Stomach (tissue), 19 donors: Measurements from ENCODE around the gene NMRAL1. TPM values are rescaled to one million over a fixed set of nuclear protein-coding genes. Genes with fewer than 3 reads are reported as not detected.

Experiments used
- DNase-seq, 2 donors: peaks; one replicate each; pipeline versions ENCODE4 v3.0.0 to v3.0.0-alpha.2; 2013 to 2019
- H3K27ac ChIP-seq, 5 donors: fragments of 200-600 bp in 4 of 5; sonication (generic) in 4 of 5; one replicate each; pipeline ENCODE4 v1.5.1; 2013 to 2019; ENCODE audit warnings: mild to moderate bottlenecking in 1 of 5, moderate library complexity in 1 of 5
- H3K27me3 ChIP-seq, 3 donors: fragments of 200-600 bp; sonication (generic); one replicate each; pipeline ENCODE4 v1.5.1; 2017 to 2019; ENCODE audit warnings: mixed run types in 1 of 3
- H3K36me3 ChIP-seq, 4 donors: fragments of 200-600 bp; sonication (generic); 1 replicate in 3 of 4; 2 replicates in 1 of 4; pipeline ENCODE4 v1.5.1; 2016 to 2019
- H3K4me1 ChIP-seq, 4 donors: fragments of 200-600 bp; sonication (generic); one replicate each; pipeline ENCODE4 v1.5.1; 2016 to 2019
- H3K4me3 ChIP-seq, 4 donors: fragments of 200-600 bp; sonication (generic) in 3 of 4; one replicate each; pipeline ENCODE4 v1.5.1; 2016 to 2019; ENCODE audit warnings: mild to moderate bottlenecking in 1 of 4
- H3K9me3 ChIP-seq, 4 donors: fragments of 200-600 bp; sonication (generic); one replicate each; pipeline ENCODE4 v1.5.1; 2016 to 2019
- CTCF ChIP-seq, 7 experiments: fragments of 450-650 bp in 4 of 7; fragments of 200-600 bp in 3 of 7; sonication (generic) in 3 of 7; IDR thresholded peaks; one replicate each; pipeline ENCODE4 v1.5.1; 2016 to 2019; ENCODE audit warnings: antibody characterized with exemption in 7 of 7, control low read depth in 2 of 7, mild to moderate bottlenecking in 1 of 7
- EP300 ChIP-seq: sonication (generic); formaldehyde crosslinking; IDR thresholded peaks from one replicate; pipeline ENCODE4 v1.6.1; 2017; ENCODE audit warnings: antibody characterized with exemption
- POLR2A ChIP-seq, 4 donors: fragments of 450-650 bp; IDR thresholded peaks; one replicate each; pipeline ENCODE4 v1.6.1; 2016; ENCODE audit warnings: antibody characterized with exemption in 4 of 4, control low read depth in 2 of 4, mild to moderate bottlenecking in 1 of 4, moderate library complexity in 1 of 4
- POLR2AphosphoS5 ChIP-seq, 3 donors: sonication (generic); formaldehyde crosslinking; IDR thresholded peaks; one replicate each; pipeline ENCODE4 v1.6.1; 2016; ENCODE audit warnings: antibody characterized with exemption in 3 of 3
- WGBS, 5 donors: extraction: QIAGEN DNeasy Blood & Tissue Kit in 3 of 5; methylation state at CpG; one replicate each; pipeline versions ENCODE4 v1.1.5 to v1.1.7; 2013 to 2018; 5-methylcytosine and 5-hydroxymethylcytosine counted together
- intact Hi-C: fragments of 100-400 bp; cut with DNase I; formaldehyde crosslinking; loops from one replicate; pipeline ENCODE4 v1.15.1; 2023; ENCODE audit warnings: low total_unique reads
- long read RNA-seq, 10 donors: transcript quantifications; one replicate each; lab custom pipeline, GENCODE V29; 2026
- polyA plus RNA-seq, 3 donors: library from polyadenylated mRNA; stranded (reverse); fragments of 200-250 nt; gene quantifications; one replicate each; pipeline ENCODE4 v1.2.3, GENCODE V29; 2013
- total RNA-seq, 5 donors: library from RNA; depleted of rRNA; stranded (reverse); fragments of >200 nt; gene quantifications; one replicate each; pipeline versions ENCODE4 v1.1.0 to v1.2.3, GENCODE V29; 2014 to 2016
- donor health status: healthy with polysubstance abuse.
- donor health status: Bipolar disorder and iron deficiency.
- donor health status: healthy.

NMRAL1 gene
- total RNA-seq, result 100 to 1,000 TPM in 1 of 5 donors, 10 to 100 TPM in 4; 22.8 to 109 (median 47.7) TPM
- polyA plus RNA-seq, result 100 to 1,000 TPM in 1 of 3 donors, 10 to 100 TPM in 2; 67.7 to 126 (median 90.7) TPM
- long read RNA-seq, donor 1, partial matches to known transcripts, result 12 of 35 reads
- long read RNA-seq, donor 1, other reads (novel, unspliced or antisense), result 17 of 35 reads
- long read RNA-seq, donor 2, partial matches to known transcripts, result 7 of 15 reads
- long read RNA-seq, donor 2, other reads (novel, unspliced or antisense), result 0 of 15 reads
- long read RNA-seq, donor 3, partial matches to known transcripts, result 18 of 34 reads
- long read RNA-seq, donor 3, other reads (novel, unspliced or antisense), result 9 of 34 reads
- long read RNA-seq, donor 4, partial matches to known transcripts, result 0 of 1 reads
- long read RNA-seq, donor 4, other reads (novel, unspliced or antisense), result 0 of 1 reads
- long read RNA-seq, donor 5, partial matches to known transcripts, result 0 of 7 reads
- long read RNA-seq, donor 5, other reads (novel, unspliced or antisense), result 0 of 7 reads
- long read RNA-seq, donor 6, transcript NMRAL1-202 (6 exons, 1,233 nt), result major isoform, 12 of 212 reads
- long read RNA-seq, donor 6, transcript NMRAL1-201 (6 exons, 1,376 nt), result minor isoform, 5 of 212 reads
- long read RNA-seq, donor 6, transcript NMRAL1-210 (2 exons, 756 nt), result minor isoform, 5 of 212 reads
- long read RNA-seq, donor 6, partial matches to known transcripts, result 96 of 212 reads
- long read RNA-seq, donor 6, other reads (novel, unspliced or antisense), result 89 of 212 reads
- long read RNA-seq, donor 7, transcript NMRAL1-202 (6 exons, 1,233 nt), result major isoform, 7 of 71 reads
- long read RNA-seq, donor 7, partial matches to known transcripts, result 34 of 71 reads
- long read RNA-seq, donor 7, other reads (novel, unspliced or antisense), result 27 of 71 reads
- long read RNA-seq, donor 8, transcript NMRAL1-212 (6 exons, 1,240 nt), result major isoform, 5 of 17 reads
- long read RNA-seq, donor 8, partial matches to known transcripts, result 5 of 17 reads
- long read RNA-seq, donor 8, other reads (novel, unspliced or antisense), result 0 of 17 reads
- long read RNA-seq, donor 9, partial matches to known transcripts, result 0 of 4 reads
- long read RNA-seq, donor 9, other reads (novel, unspliced or antisense), result 0 of 4 reads
- long read RNA-seq, donor 10, partial matches to known transcripts, result 0 of 5 reads
- long read RNA-seq, donor 10, other reads (novel, unspliced or antisense), result 0 of 5 reads

- 2 to 5% (median 3%) methylated on average over 28 to 60 of the region's 60 CpGs for WGBS, 5 donors
- intact Hi-C loops, result no loop called here
Observed at GRCh38 chr16:4474192-4474961, at the start of gene NMRAL1. Gene NMRAL1, minus strand, starts transcription at chr16:4474625. Its CDS starts 493 bp downstream, at chr16:4474132.

GRCh38 chr16:4523686-4524085 lies 49.3 kb upstream of the NMRAL1 start:
- Histone ChIP-seq H3K4me3 (no peak overlapping the region), H3K9me3 (no peaks in the 10 kb centered on the region), H3K4me1 (peaks cover 0 to 47% (median 21%) of the 10 kb centered on the region in 4 donors), H3K27ac (peak overlapping the region in 1 of 5 donors; percentile 55), H3K36me3 (peaks cover 0 to 7% (median 3%) of the 10 kb centered on the region in 4 donors), H3K27me3 (no peaks in the 10 kb centered on the region)
- WGBS, 5 donors, result 92 to 100% (median 96%) methylated on average over 4 of the region's 4 CpGs
- TF ChIP-seq POLR2A (IDR thresholded peaks at IDR 0.05) (no peak), POLR2AphosphoS5 (IDR thresholded peaks at IDR 0.05) (no peak), CTCF (IDR thresholded peaks at IDR 0.05) (no peak)
- no peak for DNase-seq
- intact Hi-C loops, result no loop called here

More at GRCh38 chr16:4474192-4474961, at the start of gene NMRAL1:
- peak within 1 kb of the TSS; percentile 57 to 87 (median 79) for H3K4me3 ChIP-seq
- DNase-seq, result peak; percentile 92 to 97
- peaks cover under 1 to 11% (median 9%) of the 10 kb centered on the region in 4 donors for H3K36me3 ChIP-seq
- TF ChIP-seq CTCF (IDR thresholded peaks at IDR 0.05) (peak in 1 of 7 experiments; percentile 12), POLR2AphosphoS5 (IDR thresholded peaks at IDR 0.05) (peak; percentile 60 to 93 (median 79)), EP300 (no peak), POLR2A (IDR thresholded peaks at IDR 0.05) (peak in 2 of 4 donors; percentile 26 to 33)
- peaks cover 34 to 60% (median 53%) of the 10 kb centered on the region in 4 donors for H3K4me1 ChIP-seq
- H3K9me3 ChIP-seq, result no peaks in the 10 kb centered on the region
- H3K27me3 ChIP-seq, result no peaks in the 10 kb centered on the region
- peak within 1 kb of the TSS; percentile 80 to 95 (median 91) for H3K27ac ChIP-seq

GRCh38 chr16:4522051-4522581 lies 47.7 kb upstream of the NMRAL1 start:
- peak in 1 of 2 donors; percentile 68 for DNase-seq
- TF ChIP-seq EP300, result no peak
- no peak for TF ChIP-seq POLR2A (IDR thresholded peaks at IDR 0.05)
- TF ChIP-seq POLR2AphosphoS5 (IDR thresholded peaks at IDR 0.05), result no peak
- TF ChIP-seq CTCF (IDR thresholded peaks at IDR 0.05), result no peak
- H3K27ac ChIP-seq, result peak overlapping the region in 3 of 5 donors; percentile 19 to 55 (median 22)
- H3K27me3 ChIP-seq, result no peaks in the 10 kb centered on the region
- intact Hi-C loops, result no loop called here
- no peaks in the 10 kb centered on the region for H3K9me3 ChIP-seq
- H3K36me3 ChIP-seq, result peaks cover 0 to 7% (median 3%) of the 10 kb centered on the region in 4 donors
- WGBS, 5 donors, result 53 to 67% (median 56%) methylated on average over 7 to 8 of the region's 8 CpGs
- peaks cover 0 to 51% (median 21%) of the 10 kb centered on the region in 4 donors for H3K4me1 ChIP-seq
- no peak overlapping the region for H3K4me3 ChIP-seq
